ENCODE measurements around the gene OSBP.

GRCh38 chr11:59560702-59561473 lies 54.7 kb downstream of the OSBP start:
- TF ChIP-seq CTCF (IDR thresholded peaks at IDR 0.05) = no peak
- TF ChIP-seq POLR2A (IDR thresholded peaks at IDR 0.05) = peak in 1 of 2 donors; percentile 26
